H9 (cell line): ENCODE data around the gene NPAS3. TPM values are rescaled to one million over a fixed set of nuclear protein-coding genes. Genes with fewer than 3 reads are reported as not detected.

ENCODE experiments used
- DNase-seq: peaks from one replicate; pipeline ENCODE4 v3.0.0-alpha.2; 2017
- H2AFZ ChIP-seq: one replicate; pipeline ENCODE4 v1.6.1; 2013; ENCODE audit warnings: mild to moderate bottlenecking, low read length, control low read depth, moderate library complexity
- H2AK5ac ChIP-seq: 2 replicates; pipeline ENCODE4 v1.6.1; 2013; ENCODE audit warnings: low read length, control low read depth, mixed read lengths; ENCODE audit not compliant: insufficient read length
- H2BK120ac ChIP-seq: one replicate; pipeline ENCODE4 v1.6.1; 2013; ENCODE audit warnings: low read depth, mild to moderate bottlenecking, low read length, control low read depth, inconsistent platforms; ENCODE audit not compliant: poor library complexity, severe bottlenecking
- H2BK12ac ChIP-seq: 2 replicates; pipeline ENCODE4 v1.6.1; 2013; ENCODE audit warnings: low read length, control low read depth, mixed read lengths, low read depth; ENCODE audit not compliant: insufficient read length
- H2BK15ac ChIP-seq: 2 replicates; pipeline ENCODE4 v1.6.1; 2013; ENCODE audit warnings: low read depth, low read length, control low read depth
- H2BK20ac ChIP-seq: one replicate; pipeline ENCODE4 v1.6.1; 2013; ENCODE audit warnings: low read depth, mild to moderate bottlenecking, low read length, control low read depth, inconsistent platforms; ENCODE audit not compliant: poor library complexity, severe bottlenecking
- H2BK5ac ChIP-seq: 2 replicates; pipeline ENCODE4 v1.6.1; 2013; ENCODE audit warnings: low read length, control low read depth, mixed read lengths; ENCODE audit not compliant: insufficient read length
- H3K14ac ChIP-seq: 2 replicates; pipeline ENCODE4 v1.6.1; 2013; ENCODE audit warnings: low read length, control low read depth; ENCODE audit not compliant: insufficient read depth
- H3K18ac ChIP-seq: 2 replicates; pipeline ENCODE4 v1.6.1; 2013; ENCODE audit warnings: low read depth, mild to moderate bottlenecking, mixed read lengths, low read length, control low read depth; ENCODE audit not compliant: insufficient read length
- H3K23ac ChIP-seq: 2 replicates; pipeline ENCODE4 v1.6.1; 2013; ENCODE audit warnings: low read length, control low read depth, mixed read lengths, low read depth; ENCODE audit not compliant: insufficient read length
- H3K23me2 ChIP-seq: 2 replicates; pipeline ENCODE4 v1.6.1; 2013; ENCODE audit warnings: low read depth, mild to moderate bottlenecking, mixed read lengths, low read length, control low read depth; ENCODE audit not compliant: insufficient read length, poor library complexity, severe bottlenecking
- H3K27ac ChIP-seq: 2 replicates; pipeline ENCODE4 v1.5.1; 2013; ENCODE audit warnings: low read length, control low read depth, mixed read lengths, low read depth; ENCODE audit not compliant: insufficient read length
- H3K27me3 ChIP-seq: 2 replicates; pipeline ENCODE4 v1.6.1; 2013; ENCODE audit warnings: low read length, control low read depth, inconsistent platforms; ENCODE audit not compliant: insufficient read depth
- H3K4ac ChIP-seq: 2 replicates; pipeline ENCODE4 v1.6.1; 2013; ENCODE audit warnings: low read depth, mild to moderate bottlenecking, control low read depth, inconsistent platforms, low read length, moderate library complexity
- H3K4me1 ChIP-seq: 2 replicates; pipeline ENCODE4 v1.6.1; 2013; ENCODE audit warnings: low read length, control low read depth, inconsistent platforms; ENCODE audit not compliant: insufficient read depth
- H3K4me2 ChIP-seq: 2 replicates; pipeline ENCODE4 v1.6.1; 2013; ENCODE audit warnings: low read length, control low read depth, mixed read lengths; ENCODE audit not compliant: insufficient read length, insufficient read depth
- H3K56ac ChIP-seq: 2 replicates; pipeline ENCODE4 v1.6.1; 2013; ENCODE audit warnings: low read depth, mild to moderate bottlenecking, mixed read lengths, low read length, control low read depth; ENCODE audit not compliant: insufficient read length
- H3K79me1 ChIP-seq: 2 replicates; pipeline ENCODE4 v1.6.1; 2013; ENCODE audit warnings: low read depth, mild to moderate bottlenecking, moderate library complexity, low read length, control low read depth, inconsistent platforms; ENCODE audit not compliant: insufficient read depth, poor library complexity, severe bottlenecking
- H3K79me2 ChIP-seq: 2 replicates; pipeline ENCODE4 v1.6.1; 2013; ENCODE audit warnings: low read length, control low read depth, inconsistent platforms; ENCODE audit not compliant: insufficient read depth
- H3K9ac ChIP-seq: 2 replicates; pipeline ENCODE4 v1.6.1; 2013; ENCODE audit warnings: low read length, control low read depth, mixed read lengths; ENCODE audit not compliant: insufficient read length; ENCODE audit errors: extremely low read depth
- H3K9me3 ChIP-seq: one replicate; pipeline ENCODE4 v1.6.1; 2013; ENCODE audit warnings: low read depth, low read length, inconsistent platforms; ENCODE audit not compliant: control insufficient read depth
- H3T11ph ChIP-seq: one replicate; pipeline ENCODE4 v1.6.1; 2013; ENCODE audit warnings: mild to moderate bottlenecking, low read length, control low read depth, inconsistent platforms
- H4K20me1 ChIP-seq: one replicate; pipeline ENCODE4 v1.6.1; 2013; ENCODE audit not compliant: control insufficient read depth, insufficient read length, insufficient read depth
- H4K5ac ChIP-seq: 2 replicates; pipeline ENCODE4 v1.6.1; 2013; ENCODE audit warnings: low read depth, mild to moderate bottlenecking, mixed read lengths, low read length, control low read depth; ENCODE audit not compliant: insufficient read length
- H4K8ac ChIP-seq: replicated peaks from 2 replicates; pipeline ENCODE4 v1.6.1; 2013; ENCODE audit warnings: low read length, control low read depth, mixed read lengths, low read depth; ENCODE audit not compliant: insufficient read length
- H4K91ac ChIP-seq: 2 replicates; pipeline ENCODE4 v1.6.1; 2013; ENCODE audit warnings: low read depth, mild to moderate bottlenecking, moderate library complexity, mixed read lengths, low read length, control low read depth; ENCODE audit not compliant: insufficient read length
- H3K27ac Mint-ChIP-seq, 3 experiments: 2 replicates in 2 of 3; 3 replicates in 1 of 3; pipeline ENCODE4 v1.8.0; 2020 to 2021; ENCODE audit warnings: mixed read lengths in 3 of 3, mild to moderate bottlenecking in 1 of 3, moderate library complexity in 1 of 3
- H3K27me3 Mint-ChIP-seq: 2 replicates; pipeline ENCODE4 v1.8.0; 2021; ENCODE audit warnings: low read depth, mild to moderate bottlenecking, moderate library complexity, mixed read lengths
- H3K36me3 Mint-ChIP-seq, 3 experiments: 2 replicates in 2 of 3; 3 replicates in 1 of 3; pipeline ENCODE4 v1.8.0; 2020 to 2021; ENCODE audit warnings: low read depth in 3 of 3, mixed read lengths in 3 of 3; ENCODE audit not compliant: insufficient read depth in 1 of 3
- H3K4me1 Mint-ChIP-seq, 2 experiments: 2 replicates each; pipeline ENCODE4 v1.8.0; 2020; ENCODE audit warnings: mixed read lengths in 2 of 2
- H3K4me3 Mint-ChIP-seq, 2 experiments: 2 replicates in 1 of 2; 3 replicates in 1 of 2; pipeline ENCODE4 v1.8.0; 2020 to 2021; ENCODE audit warnings: mild to moderate bottlenecking in 2 of 2, mixed read lengths in 2 of 2, moderate library complexity in 1 of 2
- H3K9me3 Mint-ChIP-seq, 2 experiments: 2 replicates in 1 of 2; 3 replicates in 1 of 2; pipeline ENCODE4 v1.8.0; 2020; ENCODE audit warnings: mild to moderate bottlenecking in 2 of 2, mixed read lengths in 2 of 2, moderate library complexity in 1 of 2
- CTCF ChIP-seq: fragments of 200-600 bp; sonication (generic); conservative IDR thresholded peaks from 3 replicates; pipeline ENCODE4 v1.8.0; 2021; ENCODE audit warnings: antibody characterized with exemption, mild to moderate bottlenecking
- WGBS: extraction: QIAGEN DNeasy Blood & Tissue Kit; methylation state at CpG from one replicate; pipeline ENCODE4 v1.1.7; 2013; ENCODE audit warnings: missing lambda C conversion rate, low lambda C conversion rate, mixed read lengths; ENCODE audit not compliant: insufficient read length; ENCODE audit errors: extremely low coverage; 5-methylcytosine and 5-hydroxymethylcytosine counted together
- total RNA-seq: library from RNA; stranded (reverse); gene quantifications from 2 replicates; pipeline ENCODE4 v1.2.1, GENCODE V29; 2021

The NPAS3 gene
- total RNA-seq, 1 experiment from 2014 or later: 0.17 TPM

GRCh38 chr14:33454022-33454595, 515.4 kb downstream of the NPAS3 start:
- Mint-ChIP-seq H3K36me3 (no peaks in the 10 kb centered on the region), H3K27me3 (no peaks in the 10 kb centered on the region), H3K9me3 (no peaks in the 10 kb centered on the region), H3K27ac (no peak overlapping the region), H3K4me1 (peaks cover 16 to 18% of the 10 kb centered on the region in 2 experiments), H3K4me3 (no peak overlapping the region)
- no peak overlapping the region for H3K18ac ChIP-seq
- no peaks in the 10 kb centered on the region for H3K27me3 ChIP-seq
- H3K4me1 ChIP-seq: no peaks in the 10 kb centered on the region
- no peaks in the 10 kb centered on the region for H3K9me3 ChIP-seq
- WGBS: no CpG with 5 or more reads among the region's 1 CpG
- no peak overlapping the region for H4K91ac ChIP-seq
- no peak for DNase-seq
- H4K5ac ChIP-seq: no peak overlapping the region
- H3K56ac ChIP-seq: no peak overlapping the region
- no peak overlapping the region for H2BK20ac ChIP-seq
- H3T11ph ChIP-seq: no peak overlapping the region
- TF ChIP-seq CTCF: no peak
- no peak overlapping the region for H3K14ac ChIP-seq
- H2AK5ac ChIP-seq: no peak overlapping the region
- no peak overlapping the region for H2BK12ac ChIP-seq
- no peaks in the 10 kb centered on the region for H3K79me1 ChIP-seq
- no peaks in the 10 kb centered on the region for H4K20me1 ChIP-seq
- no peak overlapping the region for H3K27ac ChIP-seq
- no peak overlapping the region for H2BK120ac ChIP-seq
- no peaks in the 10 kb centered on the region for H3K23me2 ChIP-seq
- H3K79me2 ChIP-seq: no peaks in the 10 kb centered on the region
- H2BK15ac ChIP-seq: no peak overlapping the region
- H2AFZ ChIP-seq: no peak overlapping the region
- no peak overlapping the region for H3K9ac ChIP-seq
- H3K4ac ChIP-seq: no peak overlapping the region
- no peak overlapping the region for H3K4me2 ChIP-seq
- H3K23ac ChIP-seq: no peak overlapping the region
- H2BK5ac ChIP-seq: no peak overlapping the region
- no peak overlapping the region for H4K8ac ChIP-seq
